Mucosa of rectum (tissue), 2 donors: Measurements from ENCODE around the gene STX18.
A peak's percentile ranks its signal among the peaks of the same experiment; 100 is the strongest.
"Not testable (repeated sequence)": the region's sequence is repeated elsewhere in the genome, so short reads cannot be mapped to it uniquely, and the experiment has no call there.

Experiments
- H3K27ac ChIP-seq, 2 donors: one replicate each; pipeline ENCODE4 v1.7.0; 2013; ENCODE audit warnings: inconsistent platforms in 2 of 2, low read depth in 2 of 2, low read length in 2 of 2
- H3K27me3 ChIP-seq, 2 donors: one replicate each; pipeline ENCODE4 v1.7.0; 2013; ENCODE audit warnings: low read length in 2 of 2; ENCODE audit not compliant: control insufficient read depth in 2 of 2, insufficient read depth in 2 of 2
- H3K36me3 ChIP-seq, 2 donors: one replicate each; pipeline ENCODE4 v1.7.0; 2013; ENCODE audit warnings: low read length in 2 of 2; ENCODE audit not compliant: control insufficient read depth in 2 of 2, insufficient read depth in 2 of 2
- H3K4me1 ChIP-seq, 2 donors: one replicate each; pipeline ENCODE4 v1.7.0; 2013; ENCODE audit warnings: low read length in 2 of 2, mild to moderate bottlenecking in 1 of 2; ENCODE audit not compliant: control insufficient read depth in 2 of 2, insufficient read depth in 2 of 2
- H3K4me3 ChIP-seq, 2 donors: one replicate each; pipeline ENCODE4 v1.7.0; 2013; ENCODE audit warnings: low read length in 2 of 2
- H3K9ac ChIP-seq, 2 donors: one replicate each; pipeline ENCODE4 v1.7.0; 2013; ENCODE audit warnings: low read length in 2 of 2, low read depth in 1 of 2, mild to moderate bottlenecking in 1 of 2
- H3K9me3 ChIP-seq, 2 donors: one replicate each; pipeline ENCODE4 v1.7.0; 2013; ENCODE audit warnings: low read length in 2 of 2; ENCODE audit not compliant: control insufficient read depth in 2 of 2
- donor health status: healthy.
- donor health status: Normal muscosa, but diverticular disease.

STX18 gene

GRCh38 chr4:4575284-4576211 lies 33.7 kb upstream of the STX18 start:
- no peaks in the 10 kb centered on the region for H3K36me3 ChIP-seq
- H3K27ac ChIP-seq, result peak overlapping the region in 1 of 2 donors; percentile 53
- H3K9me3 ChIP-seq, result no peaks in the 10 kb centered on the region
- peaks cover 0 to 9% of the 10 kb centered on the region in 2 donors for H3K4me1 ChIP-seq
- H3K27me3 ChIP-seq, result no peaks in the 10 kb centered on the region
- H3K9ac ChIP-seq, result peak overlapping the region; percentile 60 to 82
- H3K4me3 ChIP-seq, result peak overlapping the region; percentile 71 to 80

- peak overlapping the region; percentile 60 to 82 for H3K9ac ChIP-seq
Measured at GRCh38 chr4:4574792-4575191, 32.9 kb upstream of the STX18 start.

GRCh38 chr4:4574052-4574451 lies 32.2 kb upstream of the STX18 start:
- Histone ChIP-seq H3K4me3 (no peak overlapping the region), H3K4me1 (peaks cover 0 to 9% of the 10 kb centered on the region in 2 donors), H3K27me3 (no peaks in the 10 kb centered on the region), H3K9me3 (no peaks in the 10 kb centered on the region), H3K36me3 (no peaks in the 10 kb centered on the region), H3K27ac (no peak overlapping the region), H3K9ac (no peak overlapping the region)

More at GRCh38 chr4:4574792-4575191, 32.9 kb upstream of the STX18 start:
- H3K9me3 ChIP-seq, result no peaks in the 10 kb centered on the region
- H3K4me1 ChIP-seq, result peaks cover 0 to 9% of the 10 kb centered on the region in 2 donors
- peak overlapping the region; percentile 71 to 80 for H3K4me3 ChIP-seq
- no peaks in the 10 kb centered on the region for H3K36me3 ChIP-seq
- H3K27me3 ChIP-seq, result no peaks in the 10 kb centered on the region
- H3K27ac ChIP-seq, result peak overlapping the region in 1 of 2 donors; percentile 53

GRCh38 chr4:4572821-4573220 lies 31.0 kb upstream of the STX18 start:
- Histone ChIP-seq H3K4me1 (peaks cover 0 to 9% of the 10 kb centered on the region in 2 donors), H3K27me3 (no peaks in the 10 kb centered on the region), H3K9me3 (no peaks in the 10 kb centered on the region), H3K36me3 (no peaks in the 10 kb centered on the region), H3K4me3 (no peak overlapping the region), H3K9ac (no peak overlapping the region), H3K27ac (no peak overlapping the region)

GRCh38 chr4:4569861-4570260 lies 28.0 kb upstream of the STX18 start:
- not testable (repeated sequence) for H3K27me3 ChIP-seq, H3K9me3 ChIP-seq, H3K27ac ChIP-seq, H3K36me3 ChIP-seq, H3K4me3 ChIP-seq, H3K9ac ChIP-seq, H3K4me1 ChIP-seq

- H3K27me3 ChIP-seq, result no peaks in the 10 kb centered on the region
- H3K4me3 ChIP-seq, result no peak overlapping the region
- H3K36me3 ChIP-seq, result peaks cover 0 to 7% of the 10 kb centered on the region in 2 donors
- no peaks in the 10 kb centered on the region for H3K4me1 ChIP-seq
- H3K27ac ChIP-seq, result no peak overlapping the region
- H3K9ac ChIP-seq, result no peak overlapping the region
- no peaks in the 10 kb centered on the region for H3K9me3 ChIP-seq
Measured at GRCh38 chr4:4568806-4569427, 27.1 kb upstream of the STX18 start.

GRCh38 chr4:4566359-4566758 lies 24.5 kb upstream of the STX18 start:
- not testable (repeated sequence) for H3K27ac ChIP-seq, H3K27me3 ChIP-seq, H3K4me1 ChIP-seq, H3K4me3 ChIP-seq, H3K36me3 ChIP-seq, H3K9ac ChIP-seq, H3K9me3 ChIP-seq

- no peak overlapping the region for H3K4me3 ChIP-seq
- H3K9ac ChIP-seq, result no peak overlapping the region
- no peaks in the 10 kb centered on the region for H3K27me3 ChIP-seq
- H3K9me3 ChIP-seq, result no peaks in the 10 kb centered on the region
- H3K4me1 ChIP-seq, result no peaks in the 10 kb centered on the region
- H3K27ac ChIP-seq, result no peak overlapping the region
- peaks cover 0 to 7% of the 10 kb centered on the region in 2 donors for H3K36me3 ChIP-seq
Measured at GRCh38 chr4:4564522-4564921, 22.7 kb upstream of the STX18 start.

- Histone ChIP-seq H3K4me3 (no peak overlapping the region), H3K9me3 (no peaks in the 10 kb centered on the region), H3K9ac (no peak overlapping the region), H3K27me3 (no peaks in the 10 kb centered on the region), H3K27ac (no peak overlapping the region), H3K36me3 (peaks cover 0 to 7% of the 10 kb centered on the region in 2 donors), H3K4me1 (no peaks in the 10 kb centered on the region)
Measured at GRCh38 chr4:4560642-4561041, 18.8 kb upstream of the STX18 start.

- H3K4me3 ChIP-seq, result no peak overlapping the region
- H3K27ac ChIP-seq, result no peak overlapping the region
- H3K9ac ChIP-seq, result no peak overlapping the region
- H3K9me3 ChIP-seq, result no peaks in the 10 kb centered on the region
- H3K4me1 ChIP-seq, result no peaks in the 10 kb centered on the region
- H3K36me3 ChIP-seq, result peaks cover 0 to 5% of the 10 kb centered on the region in 2 donors
- no peaks in the 10 kb centered on the region for H3K27me3 ChIP-seq
Measured at GRCh38 chr4:4560136-4560535, 18.3 kb upstream of the STX18 start.
